Mammary epithelial cell (primary cell): ENCODE data around the gene CKAP2.
"Not testable (repeated sequence)": the region's sequence is repeated elsewhere in the genome, so short reads cannot be mapped to it uniquely, and the experiment has no call there.

Experiments
- EZH2 ChIP-seq: IDR thresholded peaks from 2 replicates; pipeline ENCODE4 v1.6.1; 2012; ENCODE audit warnings: low read length, inconsistent platforms, borderline replicate concordance
- TF ChIP-seq, protein P1 (sequence below), 2 donors: IDR thresholded peaks in 1 of 2; conservative IDR thresholded peaks in 1 of 2; 2 replicates each; pipeline ENCODE4 v1.5.1; 2011 to 2012; ENCODE audit warnings: inconsistent platforms in 2 of 2, low read length in 2 of 2, mild to moderate bottlenecking in 2 of 2, control low read depth in 1 of 2, low read depth in 1 of 2; ENCODE audit not compliant: insufficient read depth in 1 of 2; ENCODE audit errors: extremely low read depth in 1 of 2

DNA sequence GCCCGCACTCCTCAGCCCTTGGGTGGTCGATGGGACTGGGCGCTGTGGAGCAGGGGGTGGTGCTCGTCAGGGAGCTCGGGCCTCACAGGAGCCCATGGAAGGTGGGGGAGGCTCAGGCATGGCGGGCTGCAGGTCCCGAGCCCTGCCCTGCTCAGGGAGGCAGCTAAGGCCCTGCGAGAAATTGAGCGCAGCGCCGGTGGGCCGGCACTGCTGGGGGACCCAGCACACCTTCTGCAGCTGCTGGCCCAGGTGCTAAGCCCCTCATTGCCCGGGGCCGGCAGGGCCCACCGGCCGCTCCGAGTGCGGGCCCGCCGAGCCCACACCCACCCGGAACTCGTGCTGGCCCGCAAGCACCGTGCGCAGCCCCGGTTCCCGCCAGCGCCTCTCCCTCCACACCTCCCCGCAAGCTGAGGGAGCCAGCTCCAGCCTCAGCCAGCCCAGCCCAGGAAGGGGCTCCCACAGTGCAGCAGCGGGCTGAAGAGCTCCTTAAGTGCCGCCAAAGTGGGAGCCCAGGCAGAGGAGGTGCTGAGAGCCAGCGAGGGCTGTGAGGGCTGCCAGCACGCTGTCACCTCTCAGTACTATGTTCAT lies 47.1 kb upstream of the CKAP2 start:
- TF ChIP-seq EZH2 = not testable (repeated sequence)
- TF ChIP-seq, protein P1, sequence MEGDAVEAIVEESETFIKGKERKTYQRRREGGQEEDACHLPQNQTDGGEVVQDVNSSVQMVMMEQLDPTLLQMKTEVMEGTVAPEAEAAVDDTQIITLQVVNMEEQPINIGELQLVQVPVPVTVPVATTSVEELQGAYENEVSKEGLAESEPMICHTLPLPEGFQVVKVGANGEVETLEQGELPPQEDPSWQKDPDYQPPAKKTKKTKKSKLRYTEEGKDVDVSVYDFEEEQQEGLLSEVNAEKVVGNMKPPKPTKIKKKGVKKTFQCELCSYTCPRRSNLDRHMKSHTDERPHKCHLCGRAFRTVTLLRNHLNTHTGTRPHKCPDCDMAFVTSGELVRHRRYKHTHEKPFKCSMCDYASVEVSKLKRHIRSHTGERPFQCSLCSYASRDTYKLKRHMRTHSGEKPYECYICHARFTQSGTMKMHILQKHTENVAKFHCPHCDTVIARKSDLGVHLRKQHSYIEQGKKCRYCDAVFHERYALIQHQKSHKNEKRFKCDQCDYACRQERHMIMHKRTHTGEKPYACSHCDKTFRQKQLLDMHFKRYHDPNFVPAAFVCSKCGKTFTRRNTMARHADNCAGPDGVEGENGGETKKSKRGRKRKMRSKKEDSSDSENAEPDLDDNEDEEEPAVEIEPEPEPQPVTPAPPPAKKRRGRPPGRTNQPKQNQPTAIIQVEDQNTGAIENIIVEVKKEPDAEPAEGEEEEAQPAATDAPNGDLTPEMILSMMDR (conservative IDR thresholded peaks at IDR 0.05 in 1 of 2, IDR thresholded peaks at IDR 0.05 in 1 of 2; ENCODE audit: extremely low read depth in 1 of 2, insufficient read depth in 1 of 2, low read depth in 1 of 2, low read length in 2 of 2) = not testable (repeated sequence)
